Lung (tissue), 12 donors: ENCODE results near the gene TMEM11. TPM values are rescaled to one million over a fixed set of nuclear protein-coding genes. Genes with fewer than 3 reads are reported as not detected.

Experiments used
- ATAC-seq: fragments of 200-7000 bp; cut with Tn5 transposase; one replicate; pipeline ENCODE4 v1.9.1; 2020; ENCODE audit warnings: moderate number of reproducible peaks; ENCODE audit not compliant: insufficient read depth, low FRiP score
- DNase-seq, 3 donors: peaks; one replicate each; pipeline ENCODE4 v3.0.0-alpha.2; 2013 to 2017
- H3K27ac ChIP-seq, 2 donors: one replicate each; pipeline ENCODE4 v1.5.1; 2013; ENCODE audit warnings: mild to moderate bottlenecking in 2 of 2, moderate library complexity in 2 of 2, control low read depth in 1 of 2, inconsistent platforms in 1 of 2, low read depth in 1 of 2, low read length in 1 of 2
- H3K27me3 ChIP-seq, 3 donors: one replicate each; pipeline ENCODE4 v1.5.1; 2013; ENCODE audit warnings: low read length in 2 of 3; ENCODE audit not compliant: control insufficient read depth in 3 of 3, insufficient read depth in 3 of 3
- H3K36me3 ChIP-seq, 4 donors: one replicate each; pipeline ENCODE4 v1.5.1; 2013; ENCODE audit warnings: low read length in 4 of 4, mild to moderate bottlenecking in 1 of 4, moderate library complexity in 1 of 4; ENCODE audit not compliant: control insufficient read depth in 4 of 4, insufficient read depth in 4 of 4
- H3K4me1 ChIP-seq, 5 donors: one replicate each; pipeline ENCODE4 v1.5.1; 2013; ENCODE audit warnings: low read length in 5 of 5, mild to moderate bottlenecking in 2 of 5, moderate library complexity in 1 of 5; ENCODE audit not compliant: control insufficient read depth in 5 of 5, insufficient read depth in 5 of 5
- H3K4me3 ChIP-seq: one replicate; pipeline ENCODE4 v1.5.1; 2013; ENCODE audit warnings: mild to moderate bottlenecking, control low read depth, moderate library complexity
- H3K9ac ChIP-seq, 2 donors: one replicate each; pipeline ENCODE4 v1.5.1; 2013; ENCODE audit warnings: low read length in 2 of 2, control low read depth in 1 of 2; ENCODE audit not compliant: insufficient read depth in 1 of 2
- H3K9me3 ChIP-seq, 4 donors: one replicate each; pipeline ENCODE4 v1.5.1; 2013; ENCODE audit warnings: low read length in 3 of 4, mild to moderate bottlenecking in 1 of 4, moderate library complexity in 1 of 4; ENCODE audit not compliant: control insufficient read depth in 4 of 4, insufficient read depth in 3 of 4
- CTCF ChIP-seq: IDR thresholded peaks from 2 replicates; pipeline ENCODE4 v1.5.1; 2012; ENCODE audit warnings: mild to moderate bottlenecking; ENCODE audit errors: control extremely low read depth, extremely low read depth
- WGBS, 2 donors: extraction: QIAGEN DNeasy Blood & Tissue Kit; methylation state at CpG; one replicate each; pipeline ENCODE4 v1.1.7; 2013; 5-methylcytosine and 5-hydroxymethylcytosine counted together
- polyA plus RNA-seq, 2 donors: library from polyadenylated mRNA; stranded (reverse); fragments of 200-250 nt; gene quantifications; one replicate each; pipeline ENCODE4 v1.2.1, GENCODE V29; 2013
- total RNA-seq, 2 donors: library from RNA; depleted of rRNA in 1 of 2; stranded (reverse); fragments of >200 nt in 1 of 2; gene quantifications; one replicate each; pipeline ENCODE4 v1.2.1, GENCODE V29; 2014 to 2021
- donor health status: control.
- donor health status: control.
- donor health status: Bipolar disorder and iron deficiency.
- donor health status: healthy.
- donor health status: DM: yes; HTN: yes; CAD: no.

TMEM11 gene
- total and polyA plus RNA-seq, 4 donors, result 12.1 to 29.4 (median 27.1) TPM

- H3K4me1 ChIP-seq, result peaks cover under 1 to 26% (median 5%) of the 10 kb centered on the region in 5 donors
- no peaks in the 10 kb centered on the region for H3K27me3 ChIP-seq
- TF ChIP-seq CTCF, result no peak
- no peak for DNase-seq
- H3K9me3 ChIP-seq, result no peaks in the 10 kb centered on the region
- no peak overlapping the region for H3K27ac ChIP-seq
- peaks cover 10 to 34% (median 16%) of the 10 kb centered on the region in 4 donors for H3K36me3 ChIP-seq
- H3K9ac ChIP-seq, result no peak overlapping the region
- 81 to 84% methylated on average over 10 of the region's 10 CpGs for WGBS, 2 donors
- no peak for ATAC-seq
- no peak overlapping the region for H3K4me3 ChIP-seq
Observed at GRCh38 chr17:21199856-21200255, 14.1 kb downstream of the TMEM11 start.

GRCh38 chr17:21199311-21199710, 14.7 kb downstream of the TMEM11 start:
- DNase-seq (no peak), ATAC-seq (no peak)
- WGBS, 2 donors, result 47 to 64% methylated on average over 8 to 9 of the region's 9 CpGs
- no peaks in the 10 kb centered on the region for H3K9me3 ChIP-seq
- H3K27ac ChIP-seq, result peak overlapping the region in 1 of 2 donors; percentile 1
- no peak overlapping the region for H3K4me3 ChIP-seq
- no peak overlapping the region for H3K9ac ChIP-seq
- peaks cover 10 to 32% (median 16%) of the 10 kb centered on the region in 4 donors for H3K36me3 ChIP-seq
- no peaks in the 10 kb centered on the region for H3K27me3 ChIP-seq
- TF ChIP-seq CTCF, result no peak
- H3K4me1 ChIP-seq, result peaks cover 3 to 32% (median 7%) of the 10 kb centered on the region in 5 donors

- Histone ChIP-seq H3K36me3 (peaks cover 10 to 34% (median 16%) of the 10 kb centered on the region in 4 donors), H3K4me1 (peaks cover 3 to 39% (median 11%) of the 10 kb centered on the region in 5 donors), H3K27me3 (no peaks in the 10 kb centered on the region), H3K27ac (no peak overlapping the region), H3K9ac (no peak overlapping the region), H3K9me3 (no peaks in the 10 kb centered on the region), H3K4me3 (no peak overlapping the region)
- no peak for TF ChIP-seq CTCF
- ATAC-seq, result no peak
- WGBS, 2 donors, result 94 to 95% methylated on average over 20 of the region's 20 CpGs
- DNase-seq, result no peak
Observed at GRCh38 chr17:21198411-21198810, 15.6 kb downstream of the TMEM11 start.

GRCh38 chr17:21196126-21196525, 17.8 kb downstream of the TMEM11 start:
- Histone ChIP-seq H3K27ac (no peak overlapping the region), H3K4me1 (peaks cover 3 to 34% (median 11%) of the 10 kb centered on the region in 5 donors), H3K36me3 (peaks cover 11 to 29% (median 17%) of the 10 kb centered on the region in 4 donors), H3K27me3 (no peaks in the 10 kb centered on the region), H3K4me3 (no peak overlapping the region), H3K9me3 (no peaks in the 10 kb centered on the region), H3K9ac (no peak overlapping the region)
- no peak for DNase-seq
- WGBS, 2 donors, result 86 to 90% methylated on average over 5 of the region's 5 CpGs
- no peak for ATAC-seq
- no peak for TF ChIP-seq CTCF
